ENCODE results near the gene SEMA4D.
A peak's percentile ranks its signal among the peaks of the same experiment; 100 is the strongest.

SEMA4D gene

GRCh38 chr9:89484475-89485404, 13.2 kb downstream of the SEMA4D start:
- Histone ChIP-seq H3K9me3 (ENCODE audit: control insufficient read depth, low read length) (no peaks in the 10 kb centered on the region), H3K4me3 (ENCODE audit: low read depth, low read length) (no peak overlapping the region), H3K27ac (no peak overlapping the region), H3K9ac (no peak overlapping the region), H3K36me3 (ENCODE audit: control insufficient read depth, insufficient read depth, low read length) (no peaks in the 10 kb centered on the region), H3K4me1 (peaks cover 4% of the 10 kb centered on the region), H3K4me2 (ENCODE audit: low read length) (no peak overlapping the region), H2AFZ (no peak overlapping the region), H3K27me3 (ENCODE audit: control insufficient read depth, insufficient read depth, low read length) (no peaks in the 10 kb centered on the region), H3K79me2 (no peaks in the 10 kb centered on the region)
- TF ChIP-seq CTCF (IDR thresholded peaks at IDR 0.05), result no peak

GRCh38 chr9:89483592-89484474, 14.1 kb downstream of the SEMA4D start:
- Histone ChIP-seq H3K4me1 (peaks cover 4% of the 10 kb centered on the region), H3K36me3 (ENCODE audit: control insufficient read depth, insufficient read depth, low read length) (no peaks in the 10 kb centered on the region), H2AFZ (no peak overlapping the region), H3K4me3 (ENCODE audit: low read depth, low read length) (no peak overlapping the region), H3K79me2 (no peaks in the 10 kb centered on the region), H3K27me3 (ENCODE audit: control insufficient read depth, insufficient read depth, low read length) (no peaks in the 10 kb centered on the region), H3K9ac (no peak overlapping the region), H3K27ac (no peak overlapping the region), H3K4me2 (ENCODE audit: low read length) (no peak overlapping the region), H3K9me3 (ENCODE audit: control insufficient read depth, low read length) (no peaks in the 10 kb centered on the region)
- TF ChIP-seq CTCF (IDR thresholded peaks at IDR 0.05), result no peak

GRCh38 chr9:89482901-89483361, 15.0 kb downstream of the SEMA4D start:
- Histone ChIP-seq H3K36me3 (ENCODE audit: control insufficient read depth, insufficient read depth, low read length) (no peaks in the 10 kb centered on the region), H3K4me2 (ENCODE audit: low read length) (no peak overlapping the region), H3K9me3 (ENCODE audit: control insufficient read depth, low read length) (no peaks in the 10 kb centered on the region), H3K9ac (no peak overlapping the region), H3K27ac (no peak overlapping the region), H3K27me3 (ENCODE audit: control insufficient read depth, insufficient read depth, low read length) (no peaks in the 10 kb centered on the region), H3K4me3 (ENCODE audit: low read depth, low read length) (no peak overlapping the region), H2AFZ (peak overlapping the region; percentile 28), H3K4me1 (peaks cover 4% of the 10 kb centered on the region), H3K79me2 (no peaks in the 10 kb centered on the region)
- no peak for TF ChIP-seq CTCF (IDR thresholded peaks at IDR 0.05)

- H3K27me3 ChIP-seq (ENCODE audit: control insufficient read depth, insufficient read depth, low read length), result no peaks in the 10 kb centered on the region
- no peak overlapping the region for H3K9ac ChIP-seq
- no peak overlapping the region for H2AFZ ChIP-seq
- no peak for TF ChIP-seq CTCF (IDR thresholded peaks at IDR 0.05)
- H3K4me3 ChIP-seq (ENCODE audit: low read depth, low read length), result no peak overlapping the region
- no peaks in the 10 kb centered on the region for H3K36me3 ChIP-seq (ENCODE audit: control insufficient read depth, insufficient read depth, low read length)
- no peak overlapping the region for H3K27ac ChIP-seq
- no peak overlapping the region for H3K4me2 ChIP-seq (ENCODE audit: low read length)
- H3K9me3 ChIP-seq (ENCODE audit: control insufficient read depth, low read length), result no peaks in the 10 kb centered on the region
- H3K79me2 ChIP-seq, result no peaks in the 10 kb centered on the region
- H3K4me1 ChIP-seq, result peaks cover 4% of the 10 kb centered on the region
Observed at GRCh38 chr9:89482056-89482851, 15.7 kb downstream of the SEMA4D start.

Measured in parathyroid adenoma (tissue), 2 donors.